Measurements from ENCODE around the gene SYT17.

GRCh38 chr16:19143599-19143956, 24.5 kb upstream of the SYT17 start:
- TF ChIP-seq CTCF (IDR thresholded peaks at IDR 0.05) (no peak), ZFX (IDR thresholded peaks at IDR 0.05; ENCODE audit: borderline replicate concordance) (no peak)
